Glomerular visceral epithelial cell (primary cell): Measurements from ENCODE around the gene BRSK1.
"Not testable (repeated sequence)": the region's sequence is repeated elsewhere in the genome, so short reads cannot be mapped to it uniquely, and the experiment has no call there.

Source experiments
- DNase-seq: peaks from one replicate; pipeline ENCODE4 v3.0.0-alpha.2; 2016; ENCODE audit errors: extremely low spot score

Gene BRSK1

DNA sequence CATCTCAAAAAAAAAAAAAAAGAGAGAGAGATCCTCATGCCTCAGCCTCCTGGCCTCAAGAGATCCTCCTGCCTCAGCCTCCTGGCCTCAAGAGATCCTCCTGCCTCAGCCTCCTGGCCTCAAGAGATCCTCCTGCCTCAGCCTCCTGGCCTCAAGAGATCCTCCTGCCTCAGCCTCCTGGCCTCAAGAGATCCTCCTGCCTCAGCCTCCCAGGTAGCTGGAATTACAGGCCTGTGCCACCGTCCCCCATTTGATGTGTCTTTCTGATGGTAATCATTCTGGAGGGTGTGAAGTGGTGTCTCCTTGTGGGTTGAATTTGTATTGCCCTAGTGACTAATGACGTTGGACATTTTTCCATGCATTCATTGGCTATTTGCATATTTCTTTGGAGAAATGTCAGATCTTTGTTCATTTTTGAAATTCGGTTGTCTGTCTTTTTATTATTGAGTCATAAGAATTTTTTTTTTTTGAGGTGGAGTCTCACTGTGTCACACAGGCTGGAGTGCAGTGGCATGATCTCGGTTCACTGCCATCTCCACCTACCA lies 45.0 kb downstream of the BRSK1 start:
- not testable (repeated sequence) for DNase-seq

- DNase-seq, result not testable (repeated sequence)
These were observed 46.0 kb downstream of the BRSK1 start for GRCh38 chr19:55329791-55330190.

DNA sequence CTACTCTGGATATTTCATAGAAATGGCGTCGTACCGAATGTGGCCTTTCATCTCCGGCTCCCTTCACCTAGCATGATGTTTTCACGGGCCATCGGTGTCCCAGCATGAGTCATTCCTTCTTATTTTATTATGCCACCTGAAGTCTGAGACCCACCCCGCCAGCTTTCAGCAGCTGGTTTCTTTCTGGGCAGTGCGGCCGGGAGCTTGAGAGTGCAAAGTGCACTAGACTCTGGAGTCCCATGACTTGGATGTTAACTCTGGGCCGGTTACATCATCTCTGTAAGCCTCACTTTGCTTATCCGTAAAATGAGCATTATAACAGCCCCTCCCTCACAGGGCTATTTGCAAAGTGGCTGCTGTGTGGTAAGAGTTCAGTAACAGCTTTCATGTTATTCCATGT lies 50.1 kb downstream of the BRSK1 start:
- DNase-seq, result no peak

DNA sequence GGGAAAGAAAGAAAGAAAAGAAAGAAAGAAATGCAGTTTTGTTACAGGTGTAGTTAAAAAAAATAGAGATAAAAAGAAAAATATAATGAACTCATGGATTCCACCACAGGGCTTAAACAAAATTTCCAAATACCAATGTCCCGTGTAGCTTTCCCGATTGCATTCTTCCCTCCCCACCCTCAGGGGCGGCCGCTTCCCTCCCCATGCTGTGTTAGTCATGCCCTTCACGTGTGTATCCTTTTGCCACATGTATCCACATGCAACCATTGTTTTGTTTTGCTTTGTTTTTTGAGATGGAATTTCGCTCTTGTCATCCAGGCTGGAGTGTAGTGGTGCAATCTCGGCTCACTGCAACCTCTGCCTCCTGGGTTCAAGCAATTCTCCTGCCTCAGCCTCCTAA lies 52.3 kb downstream of the BRSK1 start:
- DNase-seq, result no peak

DNA sequence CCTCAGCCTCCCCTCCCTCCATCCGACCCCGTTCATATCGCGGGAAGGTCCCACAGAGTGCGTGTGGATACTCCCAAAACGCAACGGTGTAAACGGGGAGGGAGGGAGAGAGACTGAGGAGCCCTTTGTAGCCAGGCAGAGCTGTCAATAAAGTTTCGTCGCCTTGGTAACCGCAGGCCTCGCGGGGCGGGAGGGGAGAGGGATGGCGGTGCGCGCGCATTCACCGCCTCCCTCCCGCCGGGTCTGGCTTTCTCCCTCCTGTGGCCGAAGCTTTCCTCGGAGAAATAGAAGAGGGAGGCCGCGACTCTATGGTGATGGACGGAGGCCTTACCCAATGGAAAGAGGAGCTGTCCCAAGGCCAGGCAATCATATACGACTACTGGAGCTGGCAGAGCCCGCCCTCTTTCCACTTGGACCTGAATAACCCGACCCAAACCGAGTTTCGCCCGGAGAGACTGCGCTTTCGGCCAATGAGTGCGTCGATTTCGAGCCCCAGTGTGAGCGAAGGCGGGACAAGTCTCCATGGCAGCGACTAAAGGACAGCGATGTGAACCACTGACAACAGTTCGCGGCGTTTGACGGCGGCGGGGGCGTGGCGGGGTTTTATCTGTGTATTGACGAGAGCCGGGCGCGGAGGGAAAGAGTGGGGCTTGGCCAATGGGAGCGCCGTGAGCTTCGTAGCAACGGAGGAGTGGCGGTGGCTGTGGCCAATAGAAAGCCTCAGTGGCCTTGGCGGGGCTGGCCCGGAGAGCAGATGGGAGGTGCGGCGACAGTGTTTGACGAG lies 55.5 kb downstream of the BRSK1 start, which contains the start of gene KMT5C:
Gene KMT5C, plus strand, starts transcription at position 772 of the 784 bp plus-strand sequence. CDS start 2,061 bp downstream, outside the sequence.
- peak; percentile 100 for DNase-seq

DNA sequence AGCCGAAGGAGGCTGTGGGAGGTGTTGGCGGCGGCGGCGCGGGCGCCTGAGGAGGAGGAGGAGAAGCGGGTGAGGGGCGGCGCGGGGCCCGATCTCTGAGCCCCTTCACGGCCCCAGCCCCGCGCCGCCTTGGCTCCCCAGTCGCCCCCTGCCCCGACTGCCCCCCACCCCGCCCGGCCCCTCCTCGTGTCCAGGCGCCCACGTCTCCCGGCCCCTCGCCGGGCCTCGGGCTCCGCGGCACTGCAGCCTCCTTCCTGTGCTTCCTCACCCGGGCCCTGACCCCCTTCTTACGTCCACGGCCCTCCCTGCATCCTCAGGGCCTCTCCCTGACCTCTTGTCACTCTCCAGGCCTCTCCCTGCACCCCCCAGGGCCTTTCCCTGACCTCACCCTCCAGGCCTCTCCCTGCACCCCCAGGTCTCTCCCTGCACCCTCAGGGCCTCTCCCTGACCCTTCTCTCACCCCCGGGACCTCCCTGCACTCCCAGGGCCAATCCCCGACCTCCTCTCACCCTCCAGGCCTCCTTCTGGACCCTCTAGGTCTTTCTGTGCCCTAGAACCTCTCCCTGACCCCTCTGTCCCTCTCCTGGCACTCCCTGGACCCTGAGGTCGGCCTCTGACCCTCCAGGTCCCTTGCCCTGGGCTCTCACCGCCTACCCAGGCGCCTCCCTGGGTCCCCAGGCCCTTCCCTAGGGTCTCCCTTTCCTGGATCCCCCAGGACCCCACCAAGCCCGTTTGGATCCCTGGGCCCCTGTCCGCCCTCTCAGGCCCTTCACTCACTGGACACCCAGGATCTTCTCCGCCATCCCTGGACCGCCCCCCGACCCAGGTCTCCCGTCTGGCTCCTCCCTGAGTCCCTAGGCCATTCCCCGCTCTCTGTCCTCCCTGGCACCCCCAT lies 56.3 kb downstream of the BRSK1 start:
- DNase-seq, result no peak

DNA sequence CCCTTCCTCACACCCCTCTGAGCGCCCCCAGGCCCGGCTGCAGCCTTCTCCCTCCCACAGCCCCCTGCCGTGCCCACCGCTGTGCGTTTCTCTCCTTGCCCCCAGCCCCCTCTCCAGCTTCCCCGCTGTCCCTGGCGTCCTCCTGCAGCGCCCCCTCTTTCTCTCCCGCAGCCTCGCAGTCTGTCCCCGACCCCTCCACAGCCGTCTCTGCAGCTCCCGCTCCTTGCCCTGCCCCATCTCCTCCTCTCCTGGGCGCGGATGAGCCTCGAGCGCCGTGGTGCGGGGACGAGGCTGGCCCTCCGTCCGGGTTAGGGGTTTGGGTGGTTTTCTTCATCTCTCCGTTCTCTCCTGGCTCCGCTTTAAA lies 57.0 kb downstream of the BRSK1 start:
- no peak for DNase-seq

- DNase-seq, result peak; percentile 76
These were observed 57.4 kb downstream of the BRSK1 start for GRCh38 chr19:55341171-55341588.

DNA sequence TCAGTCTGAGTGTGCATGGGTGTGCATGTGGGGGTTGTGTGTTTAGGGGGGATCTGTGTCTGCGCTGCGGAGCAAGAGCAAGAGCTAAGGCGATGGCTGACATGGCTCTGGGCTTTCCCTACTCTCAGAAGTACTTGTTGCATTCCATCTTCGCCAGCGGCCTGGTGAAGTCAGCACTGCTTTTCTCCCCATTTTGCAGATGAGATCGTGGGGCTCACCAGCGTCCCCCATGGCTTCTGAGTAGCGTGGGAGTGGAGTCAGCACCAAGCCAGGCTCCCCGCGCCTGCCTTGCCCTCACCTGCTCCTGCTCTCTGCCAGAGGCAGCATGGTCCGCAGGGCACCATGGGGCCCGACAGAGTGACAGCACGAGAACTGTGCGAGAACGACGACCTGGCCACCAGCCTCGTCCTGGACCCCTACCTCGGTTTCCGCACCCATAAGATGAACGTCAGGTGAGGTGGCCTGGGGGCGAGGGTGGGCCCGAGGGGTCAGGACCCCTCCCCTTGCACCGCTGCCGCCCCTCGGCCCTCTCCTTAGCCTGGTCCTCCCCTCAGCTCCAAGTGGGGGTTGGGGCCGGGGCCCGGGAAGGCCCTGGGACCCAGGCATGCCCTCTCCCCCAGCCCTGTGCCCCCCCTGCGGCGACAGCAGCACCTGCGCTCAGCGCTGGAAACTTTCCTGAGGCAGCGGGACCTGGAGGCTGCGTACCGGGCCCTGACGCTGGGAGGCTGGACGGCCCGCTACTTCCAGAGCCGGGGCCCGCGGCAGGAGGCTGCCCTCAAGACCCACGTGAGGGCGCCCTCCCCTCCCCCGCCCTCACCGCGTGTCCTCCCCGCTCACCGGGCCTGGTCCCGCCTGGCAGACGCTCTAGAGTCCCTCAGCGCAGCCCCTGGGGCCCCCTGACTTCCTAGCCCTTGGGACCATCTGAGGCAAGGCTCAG lies 58.1 kb downstream of the BRSK1 start:
- DNase-seq, result no peak

- peak; percentile 50 for DNase-seq
These were observed 60.6 kb downstream of the BRSK1 start for GRCh38 chr19:55344444-55344843.

- DNase-seq, result no peak
These were observed 61.5 kb downstream of the BRSK1 start for GRCh38 chr19:55345101-55345817.

DNA sequence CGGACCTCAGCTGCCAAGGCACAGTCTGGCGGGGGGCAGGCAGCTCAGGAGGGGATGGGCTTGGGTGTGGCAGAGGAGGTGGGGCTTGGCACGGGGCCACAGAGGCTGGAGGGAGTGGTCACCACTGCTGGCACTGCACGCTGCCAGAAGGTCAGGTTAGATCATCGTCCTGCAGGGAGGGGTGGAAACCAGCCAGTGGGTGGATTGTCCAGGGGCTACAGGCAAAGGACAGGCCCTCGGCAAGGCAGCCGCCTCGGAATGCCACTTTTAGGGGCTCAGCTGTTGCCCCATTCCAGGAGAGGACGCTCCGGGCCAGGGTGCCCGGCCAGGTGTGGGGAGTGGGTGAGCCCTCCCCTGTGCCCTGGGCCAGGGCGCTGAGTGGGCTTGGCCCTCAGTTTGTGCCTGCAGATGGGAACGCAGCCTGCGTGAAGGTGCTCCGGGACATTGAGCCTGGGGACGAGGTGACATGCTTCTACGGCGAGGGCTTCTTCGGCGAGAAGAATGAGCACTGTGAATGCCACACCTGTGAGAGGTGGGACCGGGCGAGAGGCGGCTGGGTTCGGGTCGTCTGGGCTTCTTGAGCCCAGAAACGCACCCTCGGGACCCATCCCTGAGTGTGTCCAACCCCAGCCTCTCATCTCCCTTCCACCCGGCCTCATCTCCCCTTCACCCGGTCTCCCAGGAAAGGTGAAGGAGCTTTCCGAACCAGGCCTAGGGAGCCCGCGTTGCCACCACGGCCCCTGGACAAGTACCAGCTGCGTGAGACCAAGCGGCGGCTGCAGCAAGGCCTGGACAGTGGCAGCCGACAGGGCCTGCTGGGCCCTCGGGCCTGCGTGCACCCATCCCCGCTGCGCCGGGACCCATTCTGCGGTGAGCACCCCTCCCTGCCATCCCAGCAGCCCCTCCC lies 62.3 kb downstream of the BRSK1 start:
- peak; percentile 46 for DNase-seq

GRCh38 chr19:55346725-55347441 lies 63.1 kb downstream of the BRSK1 start:
- DNase-seq, result no peak

DNA sequence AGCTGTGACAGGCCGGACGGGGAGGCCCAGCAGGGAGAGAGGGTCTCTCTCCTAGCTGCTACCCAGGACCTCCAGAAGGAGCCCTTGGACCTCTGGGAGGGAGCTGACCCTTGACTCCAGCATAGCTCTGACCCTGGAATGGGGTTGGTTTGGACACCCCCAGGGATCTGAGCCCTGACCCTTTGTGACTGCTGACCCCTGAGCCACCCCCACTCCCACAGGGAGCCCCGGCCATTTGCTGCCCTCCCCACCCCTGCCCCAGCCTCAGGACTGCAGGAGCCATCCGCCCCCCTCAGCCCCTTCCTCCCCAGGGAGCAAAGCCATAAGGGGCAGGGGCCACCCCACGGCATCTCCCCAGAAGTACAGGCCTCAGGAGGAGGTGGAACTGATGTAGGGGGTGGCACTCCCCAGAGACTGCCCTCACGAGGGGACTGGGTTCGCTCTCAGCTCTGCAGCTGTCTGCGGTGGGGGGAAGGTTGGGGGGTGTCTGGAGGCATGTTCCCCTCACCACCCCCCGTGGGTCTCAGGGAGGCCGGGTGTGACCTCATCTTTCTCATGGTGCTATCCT lies 63.7 kb downstream of the BRSK1 start:
- no peak for DNase-seq

DNA sequence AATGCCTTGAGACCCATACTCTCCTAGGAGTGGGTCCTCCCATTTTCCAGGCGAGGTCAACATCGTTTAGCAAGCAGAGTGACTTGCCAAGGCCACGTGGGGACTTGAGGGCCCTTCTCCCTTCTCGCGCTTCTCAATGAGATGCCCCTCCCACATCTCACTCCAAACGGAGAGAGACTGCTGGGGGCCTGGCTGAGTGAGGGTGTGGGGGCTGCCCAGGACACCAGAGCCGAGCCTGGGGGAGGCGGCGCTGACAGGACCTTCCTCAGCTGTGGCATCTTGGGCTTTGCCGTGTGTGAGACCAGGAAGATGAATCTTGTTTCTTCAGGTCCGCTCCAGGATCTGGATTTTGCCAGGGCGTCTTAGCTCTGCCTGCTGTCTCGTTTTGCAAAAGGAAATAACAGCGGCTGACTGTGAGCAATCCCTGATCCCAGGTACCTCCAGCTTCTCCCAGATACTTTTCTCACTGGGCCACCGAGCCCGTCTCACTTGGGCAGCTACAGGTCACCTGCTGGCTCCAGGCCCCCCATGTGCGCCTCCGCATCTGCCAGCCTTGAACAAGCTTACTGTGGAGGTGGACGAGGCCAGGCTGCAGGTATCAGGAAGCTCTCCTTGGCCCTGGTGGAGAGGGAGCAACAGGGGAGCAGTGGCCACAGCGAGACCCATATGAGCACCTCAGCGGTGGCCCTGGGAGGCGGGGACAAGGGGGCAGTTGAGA lies 64.7 kb downstream of the BRSK1 start:
- no peak for DNase-seq

- DNase-seq, result no peak
These were observed 67.0 kb downstream of the BRSK1 start for GRCh38 chr19:55350620-55351315.

- DNase-seq, result no peak
These were observed 68.2 kb downstream of the BRSK1 start for GRCh38 chr19:55352040-55352439.
